GM18498 (cell line): ENCODE data around the gene DIAPH3.

Source experiments
- ATAC-seq: cut with Tn5 transposase; IDR thresholded peaks from one replicate; pipeline ENCODE4 v1.9.1; 2021; ENCODE audit warnings: mild to moderate bottlenecking, moderate library complexity; ENCODE audit not compliant: unreplicated experiment

DIAPH3 gene

DNA sequence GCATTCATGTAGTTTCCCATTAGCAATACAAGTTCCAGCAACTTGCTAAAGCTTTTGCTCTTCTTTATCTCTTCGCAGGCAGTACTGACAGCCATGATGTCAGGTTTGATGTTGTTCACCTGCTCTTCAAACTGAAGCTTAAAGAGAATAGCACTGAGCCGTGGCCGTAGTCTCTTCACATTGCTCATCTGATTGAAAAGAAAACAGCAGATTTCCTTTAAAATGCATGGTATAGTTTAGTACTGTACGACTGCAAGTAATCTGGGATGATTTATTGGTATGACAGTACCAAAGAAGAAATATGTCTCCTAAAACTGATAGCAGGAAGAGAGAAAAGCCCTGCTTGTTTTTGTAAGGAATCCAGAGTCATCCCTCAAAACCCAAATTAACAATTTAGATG, 284.4 kb downstream of the DIAPH3 start:
- ATAC-seq = no peak

DNA sequence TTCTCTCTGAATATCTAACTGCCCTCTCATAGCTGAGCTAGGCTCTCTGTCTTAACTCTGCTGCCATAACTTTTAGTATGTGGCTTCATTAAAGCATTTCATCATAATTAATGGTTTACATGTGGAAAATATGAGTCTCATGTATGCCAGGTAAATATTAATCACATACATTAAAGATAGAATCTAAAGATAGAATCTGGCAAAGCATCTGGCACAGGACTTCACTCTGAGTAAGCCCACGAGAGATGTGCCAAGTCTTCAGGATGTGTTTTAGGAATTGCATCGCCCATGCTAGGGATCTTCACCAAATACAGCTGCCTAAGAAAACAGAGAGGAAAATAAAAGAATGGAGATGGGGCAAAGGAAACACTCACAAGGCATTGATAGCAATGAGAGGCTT, 285.8 kb downstream of the DIAPH3 start:
- ATAC-seq = no peak

GRCh38 chr13:59874973-59875372, 288.8 kb downstream of the DIAPH3 start:
- no peak for ATAC-seq

GRCh38 chr13:59873856-59874255, 289.9 kb downstream of the DIAPH3 start:
- no peak for ATAC-seq

GRCh38 chr13:59873309-59873708, 290.4 kb downstream of the DIAPH3 start:
- ATAC-seq = no peak

GRCh38 chr13:59867867-59868266, 295.9 kb downstream of the DIAPH3 start:
- no peak for ATAC-seq

GRCh38 chr13:59865398-59865797, 298.3 kb downstream of the DIAPH3 start:
- ATAC-seq = no peak

DNA sequence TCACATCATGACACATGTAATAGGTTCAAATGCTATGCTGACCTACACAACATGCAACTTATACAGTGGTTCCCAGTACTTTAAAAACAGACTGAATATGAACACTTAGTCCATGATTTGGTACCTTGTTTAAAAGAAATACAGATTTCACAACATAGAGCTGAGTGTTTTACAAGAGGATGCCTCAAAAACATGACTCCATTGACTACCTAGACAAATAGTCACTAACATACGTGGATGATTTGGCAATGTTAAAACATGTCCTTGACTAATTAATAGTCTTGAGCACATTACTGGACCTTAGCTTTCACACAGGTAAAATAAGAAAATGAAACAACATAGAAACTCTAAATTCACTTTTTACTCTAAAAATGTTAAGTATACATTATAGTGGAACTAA, 300.1 kb downstream of the DIAPH3 start:
- ATAC-seq = no peak

DNA sequence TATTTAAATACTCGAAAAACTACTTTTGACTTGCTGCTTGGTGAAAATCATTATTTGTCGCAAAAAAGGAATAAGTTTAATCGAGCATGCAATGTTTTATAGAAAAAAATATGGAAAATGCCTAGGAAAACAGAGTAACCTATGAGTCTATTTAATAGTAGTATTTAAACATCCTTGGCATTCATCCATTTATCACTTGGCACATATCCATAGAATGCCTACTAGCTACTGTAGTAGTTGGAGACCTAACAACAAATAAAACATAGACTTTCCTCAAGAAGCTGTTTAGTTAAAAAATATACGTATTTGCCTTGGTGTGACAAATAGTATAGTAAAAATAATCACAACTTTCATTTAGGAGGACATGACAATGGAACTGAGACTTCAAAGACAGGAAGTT, 302.1 kb downstream of the DIAPH3 start:
- no peak for ATAC-seq

DNA sequence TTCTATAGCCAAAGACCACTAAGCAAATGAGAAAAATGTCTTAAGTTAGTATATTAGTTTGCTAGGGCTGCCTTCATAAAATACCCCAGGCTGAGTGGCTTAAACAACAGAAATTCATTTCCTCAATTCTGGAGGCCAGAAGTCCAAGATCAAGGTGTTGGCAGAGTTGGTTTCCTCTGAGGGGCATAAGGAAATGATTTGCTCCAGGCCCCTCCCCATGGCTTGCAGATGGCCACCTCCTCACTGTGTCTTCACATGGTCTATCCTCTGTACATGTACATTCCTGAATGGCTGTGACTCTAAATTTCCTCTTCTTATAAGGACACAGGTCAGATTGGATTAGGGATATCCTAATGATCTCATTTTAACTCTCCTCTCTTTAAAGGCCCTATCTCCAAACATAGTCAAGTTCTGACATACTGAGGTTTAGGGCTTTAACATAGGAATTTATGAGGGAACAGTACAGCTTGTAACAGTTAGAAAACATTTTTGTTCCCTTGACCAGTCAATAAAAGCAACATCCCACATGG, 307.4 kb downstream of the DIAPH3 start:
- ATAC-seq = no peak

- ATAC-seq = no peak
These were observed 316.7 kb downstream of the DIAPH3 start for GRCh38 chr13:59846845-59847620.

- no peak for ATAC-seq
These were observed 320.7 kb downstream of the DIAPH3 start for GRCh38 chr13:59843040-59843439.

DNA sequence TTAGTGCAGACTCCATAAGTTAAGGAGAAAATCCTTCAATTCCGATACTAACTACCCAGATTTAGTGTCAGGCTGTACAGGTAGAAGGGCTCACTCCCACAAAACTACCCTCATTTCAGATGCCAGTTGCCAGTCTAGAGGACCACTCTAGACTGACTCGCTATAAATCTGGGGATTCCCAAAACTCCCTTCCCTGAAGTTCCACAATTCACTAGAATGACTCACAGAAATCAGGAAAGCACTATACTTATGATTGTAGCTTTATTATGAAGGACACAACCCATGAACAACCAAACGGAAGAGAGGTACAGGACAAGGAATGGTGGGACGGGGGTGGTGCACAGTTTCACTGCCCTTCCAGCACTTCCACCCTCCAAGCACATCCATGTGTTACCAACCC, 321.2 kb downstream of the DIAPH3 start:
- ATAC-seq = no peak

DNA sequence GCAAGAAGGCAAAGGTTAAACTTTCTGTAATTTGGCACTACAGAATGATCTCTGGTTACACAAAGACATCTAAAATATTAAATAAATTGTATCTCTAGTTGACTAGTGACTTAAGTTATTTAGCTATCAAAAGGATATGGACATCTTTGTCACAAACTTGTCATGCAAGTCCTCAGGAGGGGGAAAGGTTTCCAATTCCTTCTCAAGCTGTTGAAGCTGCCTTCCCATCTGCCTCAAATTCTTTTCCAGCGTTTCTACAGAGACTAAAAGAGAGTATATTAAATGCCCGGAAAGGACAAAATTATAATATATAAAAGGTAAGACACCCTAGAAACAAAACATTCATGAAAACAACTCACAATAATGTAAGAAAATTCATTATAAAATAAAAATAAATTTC, 324.5 kb downstream of the DIAPH3 start:
- ATAC-seq = no peak

GRCh38 chr13:59837101-59837500, 326.6 kb downstream of the DIAPH3 start:
- no peak for ATAC-seq

DNA sequence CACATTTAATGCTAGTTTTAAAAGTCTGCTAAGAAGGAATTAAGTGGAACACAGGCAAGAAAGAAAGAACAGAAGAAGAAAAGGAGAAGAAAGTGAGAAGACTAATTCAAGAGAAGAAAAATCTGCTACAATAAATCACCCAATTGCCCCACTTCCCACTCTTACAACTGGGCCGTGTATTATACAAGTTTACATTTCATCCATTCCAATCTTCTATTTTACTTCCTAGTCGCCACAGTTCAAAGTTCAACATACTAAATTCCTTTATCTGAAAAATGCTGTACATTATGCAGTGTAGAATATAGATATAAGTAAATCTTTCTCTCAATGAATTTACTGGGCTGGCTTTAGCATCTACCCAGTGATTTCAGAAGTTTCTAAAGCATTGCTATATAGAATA, 328.2 kb downstream of the DIAPH3 start:
- ATAC-seq = no peak

GRCh38 chr13:59834801-59835200, 328.9 kb downstream of the DIAPH3 start:
- no peak for ATAC-seq

DNA sequence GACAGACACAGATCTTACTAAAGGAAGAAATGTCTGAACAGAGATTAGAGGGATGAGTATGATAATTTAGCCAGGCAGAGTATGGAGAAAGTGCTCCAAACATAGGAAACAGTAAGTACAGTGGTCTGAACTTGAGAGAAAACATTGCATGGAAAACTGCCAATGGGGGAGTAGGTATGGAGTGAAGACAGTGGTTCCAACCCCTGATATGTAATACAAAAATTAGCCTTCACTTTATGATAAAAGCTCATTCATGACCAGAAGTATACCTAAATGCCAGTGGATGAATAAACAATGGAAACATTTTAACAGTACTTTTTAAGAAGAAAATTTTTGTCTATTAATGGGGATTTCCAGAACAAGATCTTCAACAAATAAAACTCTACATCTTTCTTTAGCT, 334.0 kb downstream of the DIAPH3 start:
- no peak for ATAC-seq

DNA sequence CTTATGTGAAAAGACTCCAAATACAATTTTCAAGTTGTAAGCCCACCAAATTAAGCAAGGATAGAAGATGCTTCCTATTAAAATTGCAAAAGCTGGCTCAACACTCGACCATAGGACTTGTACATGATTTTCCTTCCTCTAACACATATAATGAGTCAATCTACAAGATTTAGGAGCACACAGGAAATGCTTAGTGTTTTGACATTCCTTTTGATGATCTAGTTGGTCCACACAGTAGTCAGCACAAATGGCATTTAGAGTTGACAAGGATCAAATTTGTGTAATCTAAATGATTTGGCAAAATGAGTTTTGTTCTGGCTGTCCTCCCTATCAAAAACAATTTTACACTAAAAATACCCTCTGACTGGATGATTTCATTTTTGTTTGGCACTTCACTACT, 340.2 kb downstream of the DIAPH3 start:
- ATAC-seq = no peak

DNA sequence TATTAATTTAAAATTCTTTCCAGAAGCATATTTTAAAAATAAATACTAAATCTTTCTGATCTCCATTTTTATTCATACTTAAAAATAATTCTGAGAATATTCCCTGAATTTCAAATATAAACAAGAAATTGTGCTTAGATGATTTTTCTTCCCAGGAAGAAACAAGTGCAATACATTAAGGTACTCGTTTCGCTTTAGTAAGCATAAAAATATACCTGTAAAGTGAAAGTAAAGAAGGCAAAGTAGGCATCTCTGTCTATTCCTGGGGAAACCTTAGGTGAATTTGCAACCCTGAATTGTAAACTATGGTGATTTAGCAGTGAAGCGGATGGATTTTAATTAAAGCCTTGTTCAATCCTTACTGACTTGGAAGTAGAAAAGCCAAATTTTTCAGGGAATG, 354.2 kb downstream of the DIAPH3 start:
- no peak for ATAC-seq

- ATAC-seq = no peak
These were observed 356.9 kb downstream of the DIAPH3 start for GRCh38 chr13:59806801-59807200.

GRCh38 chr13:59801107-59801880, 362.4 kb downstream of the DIAPH3 start:
- no peak for ATAC-seq
